Measurements from ENCODE around the gene DMGDH. TPM values are rescaled to one million over a fixed set of nuclear protein-coding genes. Genes with fewer than 3 reads are reported as not detected.

Gene DMGDH
- total and polyA plus RNA-seq, 2 of the 4 experiments (the other 2 are of a cell fraction), result 0.18 TPM; not detected in 1

DNA sequence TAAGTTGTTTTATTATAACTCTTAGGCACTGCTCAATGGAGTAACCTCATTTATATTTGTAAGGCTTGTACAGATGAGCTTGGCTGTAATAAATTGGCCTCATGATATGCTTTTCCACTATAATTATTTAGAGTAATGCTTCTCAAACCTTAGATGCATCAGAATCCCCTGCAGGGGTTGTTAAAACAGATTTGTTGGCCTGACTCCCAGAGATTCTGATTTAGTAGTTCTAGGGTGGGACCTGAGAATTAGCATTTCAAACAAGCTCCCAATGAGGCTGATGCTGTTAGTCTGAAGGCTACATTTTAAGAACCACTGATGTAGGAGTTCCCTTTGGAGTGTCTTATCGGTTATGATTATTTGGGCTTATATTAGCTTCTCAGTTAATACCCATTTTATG, 46.1 kb downstream of the DMGDH start:
- Histone ChIP-seq H3K23ac (ENCODE audit: low read depth, low read length) (no peak overlapping the region), H4K91ac (ENCODE audit: insufficient read depth, low read depth, low read length) (no peak overlapping the region), H3K27ac (ENCODE audit: insufficient read depth, low read length) (no peak overlapping the region), H3K9me3 (ENCODE audit: control insufficient read depth, insufficient read depth, low read length) (no peaks in the 10 kb centered on the region), H4K5ac (ENCODE audit: low read depth, low read length) (no peak overlapping the region), H3K4me2 (ENCODE audit: low read depth, low read length) (no peak overlapping the region), H2BK15ac (ENCODE audit: low read depth, low read length) (0 out of 3 replicates have a peak overlapping the region, but pooled peaks have one; percentile 3), H2AK5ac (ENCODE audit: low read depth, low read length) (no peak overlapping the region), H3K4ac (ENCODE audit: low read depth, low read length) (no peak overlapping the region), H3K56ac (ENCODE audit: extremely low read depth, insufficient read depth, low read length) (no peak overlapping the region), H3K4me3 (ENCODE audit: insufficient read depth, low read depth, low read length) (no peak overlapping the region), H3K14ac (replicated peaks; ENCODE audit: low read depth, low read length) (peak overlapping the region; percentile 74; the same call in 1 of the 2 replicates), H3K9me1 (ENCODE audit: insufficient read depth, low read length) (peaks cover 5% of the 10 kb centered on the region), H4K20me1 (ENCODE audit: insufficient read depth, low read length) (no peaks in the 10 kb centered on the region), H3K9ac (ENCODE audit: low read depth, low read length) (no peak overlapping the region), H2BK20ac (ENCODE audit: low read depth, low read length) (peak overlapping the region; percentile 27; the same call in 1 of the 2 replicates), H3K79me1 (ENCODE audit: low read depth in 1 of 2, low read length in 2 of 2) (no peaks in the 10 kb centered on the region), H3K36me3 (ENCODE audit: control insufficient read depth, insufficient read depth, low read length) (no peaks in the 10 kb centered on the region), H3K27me3 (ENCODE audit: control insufficient read depth, insufficient read depth, low read length) (peaks cover 8% of the 10 kb centered on the region), H2BK120ac (ENCODE audit: low read depth, low read length) (peak overlapping the region; percentile 26; the same call in 1 of the 2 replicates), H4K8ac (ENCODE audit: low read depth in 2 of 2, low read length in 2 of 2) (no peak overlapping the region), H2BK5ac (ENCODE audit: low read depth, low read length, poor library complexity, severe bottlenecking) (no peak overlapping the region), H2AFZ (replicated peaks; ENCODE audit: low read length, poor library complexity) (no peak overlapping the region), H3K4me1 (ENCODE audit: control insufficient read depth, insufficient read depth, low read length) (peaks cover 5% of the 10 kb centered on the region), H3K18ac (ENCODE audit: low read depth, low read length) (peak overlapping the region; percentile 20; the same call in 1 of the 2 replicates), H2AK9ac (replicated peaks; ENCODE audit: low read depth, low read length, poor library complexity) (no peak overlapping the region)
- dilution Hi-C loops (cut with HindIII; ENCODE audit: low sequenced_read_pairs, unreplicated experiment), result no loop called here
- intact Hi-C loops (cut with micrococcal nuclease), result loop anchor here (5.0 to 10.0 kb wide), 5 partner anchors 41 to 1849 kb away; partner anchors contain the start of genes JMY and TENT2
- DNase-seq, result no peak
- ChIA-PET POLR2A (ENCODE audit: unreplicated experiment) (no interaction called here), CTCF (interaction anchor here (1.1 to 9.5 kb wide), 2 partner anchors 80 to 109 kb away, joined by 3 to 115 read pairs; no protein-coding TSS in a partner anchor)
- TF ChIP-seq SMC3 (IDR thresholded peaks at IDR 0.05; ENCODE audit: low read depth, low read length) (no peak), CHD1 (IDR thresholded peaks at IDR 0.05; ENCODE audit: low read depth, low read length) (no peak), RCOR1 (IDR thresholded peaks at IDR 0.05; ENCODE audit: insufficient replicate concordance, low read length) (no peak), RAD21 (IDR thresholded peaks at IDR 0.05; ENCODE audit: low read length) (no peak), MAZ (IDR thresholded peaks at IDR 0.05; ENCODE audit: borderline replicate concordance, low read depth, low read length) (no peak), POLR2A (IDR thresholded peaks at IDR 0.05; ENCODE audit: low read depth, low read length) (no peak), FOS (IDR thresholded peaks at IDR 0.05; ENCODE audit: low read depth, low read length) (no peak), BHLHE40 (IDR thresholded peaks at IDR 0.05; ENCODE audit: low read depth, low read length) (no peak), CEBPB (IDR thresholded peaks at IDR 0.05; ENCODE audit: low read depth, low read length) (no peak), RFX5 (IDR thresholded peaks at IDR 0.05; ENCODE audit: low read depth, low read length) (no peak), NFE2L2 (IDR thresholded peaks at IDR 0.05; ENCODE audit: low read depth, low read length) (no peak), MXI1 (IDR thresholded peaks at IDR 0.05; ENCODE audit: borderline replicate concordance, low read depth, low read length) (no peak)
- TF ChIP-seq, protein P1, sequence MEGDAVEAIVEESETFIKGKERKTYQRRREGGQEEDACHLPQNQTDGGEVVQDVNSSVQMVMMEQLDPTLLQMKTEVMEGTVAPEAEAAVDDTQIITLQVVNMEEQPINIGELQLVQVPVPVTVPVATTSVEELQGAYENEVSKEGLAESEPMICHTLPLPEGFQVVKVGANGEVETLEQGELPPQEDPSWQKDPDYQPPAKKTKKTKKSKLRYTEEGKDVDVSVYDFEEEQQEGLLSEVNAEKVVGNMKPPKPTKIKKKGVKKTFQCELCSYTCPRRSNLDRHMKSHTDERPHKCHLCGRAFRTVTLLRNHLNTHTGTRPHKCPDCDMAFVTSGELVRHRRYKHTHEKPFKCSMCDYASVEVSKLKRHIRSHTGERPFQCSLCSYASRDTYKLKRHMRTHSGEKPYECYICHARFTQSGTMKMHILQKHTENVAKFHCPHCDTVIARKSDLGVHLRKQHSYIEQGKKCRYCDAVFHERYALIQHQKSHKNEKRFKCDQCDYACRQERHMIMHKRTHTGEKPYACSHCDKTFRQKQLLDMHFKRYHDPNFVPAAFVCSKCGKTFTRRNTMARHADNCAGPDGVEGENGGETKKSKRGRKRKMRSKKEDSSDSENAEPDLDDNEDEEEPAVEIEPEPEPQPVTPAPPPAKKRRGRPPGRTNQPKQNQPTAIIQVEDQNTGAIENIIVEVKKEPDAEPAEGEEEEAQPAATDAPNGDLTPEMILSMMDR (conservative IDR thresholded peaks at IDR 0.05; ENCODE audit: low read depth, low read length), result no peak
- TF ChIP-seq, protein P2, sequence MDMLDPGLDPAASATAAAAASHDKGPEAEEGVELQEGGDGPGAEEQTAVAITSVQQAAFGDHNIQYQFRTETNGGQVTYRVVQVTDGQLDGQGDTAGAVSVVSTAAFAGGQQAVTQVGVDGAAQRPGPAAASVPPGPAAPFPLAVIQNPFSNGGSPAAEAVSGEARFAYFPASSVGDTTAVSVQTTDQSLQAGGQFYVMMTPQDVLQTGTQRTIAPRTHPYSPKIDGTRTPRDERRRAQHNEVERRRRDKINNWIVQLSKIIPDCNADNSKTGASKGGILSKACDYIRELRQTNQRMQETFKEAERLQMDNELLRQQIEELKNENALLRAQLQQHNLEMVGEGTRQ (IDR thresholded peaks at IDR 0.05; ENCODE audit: low read depth, low read length), result no peak
- TF ChIP-seq, protein P3, sequence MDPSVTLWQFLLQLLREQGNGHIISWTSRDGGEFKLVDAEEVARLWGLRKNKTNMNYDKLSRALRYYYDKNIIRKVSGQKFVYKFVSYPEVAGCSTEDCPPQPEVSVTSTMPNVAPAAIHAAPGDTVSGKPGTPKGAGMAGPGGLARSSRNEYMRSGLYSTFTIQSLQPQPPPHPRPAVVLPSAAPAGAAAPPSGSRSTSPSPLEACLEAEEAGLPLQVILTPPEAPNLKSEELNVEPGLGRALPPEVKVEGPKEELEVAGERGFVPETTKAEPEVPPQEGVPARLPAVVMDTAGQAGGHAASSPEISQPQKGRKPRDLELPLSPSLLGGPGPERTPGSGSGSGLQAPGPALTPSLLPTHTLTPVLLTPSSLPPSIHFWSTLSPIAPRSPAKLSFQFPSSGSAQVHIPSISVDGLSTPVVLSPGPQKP (IDR thresholded peaks at IDR 0.05; ENCODE audit: borderline replicate concordance, low read depth, low read length), result no peak
- in situ Hi-C loops (cut with MboI; ENCODE audit: low sequenced_read_pairs), result loop anchor here (10.0 kb wide), 1 partner anchor 441 kb away; no protein-coding TSS in a partner anchor
- BruUV-seq (replicated peaks), result no TSS peak
- ATAC-seq (ENCODE audit: low read depth), result no peak
- 80% methylated on average over 1 of the region's 1 CpG; no CpG with 5 or more reads in 1 of the 2 experiments for WGBS, 2 experiments (ENCODE audit: extremely low coverage in 2 of 2, insufficient read length in 1 of 2)
